ENCODE data around the gene CDC5L.

Gene CDC5L

DNA sequence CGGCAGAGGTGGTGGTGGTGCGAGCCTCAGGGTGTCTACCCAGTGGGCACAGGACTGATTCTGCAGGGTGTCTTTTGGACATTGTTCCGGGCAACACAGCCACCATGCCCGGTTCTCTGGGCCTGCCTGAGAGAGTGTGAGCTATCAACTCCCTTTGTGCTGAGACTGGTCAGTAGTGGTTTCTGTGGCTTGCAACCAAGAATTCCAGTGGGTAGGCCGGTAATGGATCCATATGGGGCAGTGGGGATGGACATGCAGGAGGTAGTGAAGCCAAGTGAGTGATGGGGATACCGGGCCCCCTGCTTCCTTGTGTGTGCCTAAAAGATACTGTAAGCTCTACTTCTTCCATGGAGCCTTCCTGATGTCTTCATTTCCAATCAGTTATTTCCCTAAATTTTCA lies 71.0 kb downstream of the CDC5L start:
- TF ChIP-seq CTCF (IDR thresholded peaks at IDR 0.05) = no peak

GRCh38 chr6:44462335-44462734 lies 74.8 kb downstream of the CDC5L start:
- TF ChIP-seq CTCF (IDR thresholded peaks at IDR 0.05) = no peak

GRCh38 chr6:44462797-44463727 lies 75.6 kb downstream of the CDC5L start:
- TF ChIP-seq CTCF (IDR thresholded peaks at IDR 0.05) = no peak

- TF ChIP-seq CTCF (IDR thresholded peaks at IDR 0.05) = no peak
Measured at GRCh38 chr6:44463728-44464450, 76.4 kb downstream of the CDC5L start.

GRCh38 chr6:44464527-44465310 lies 77.2 kb downstream of the CDC5L start:
- TF ChIP-seq CTCF (IDR thresholded peaks at IDR 0.05) = no peak

GRCh38 chr6:44466955-44467354 lies 79.4 kb downstream of the CDC5L start:
- TF ChIP-seq CTCF (IDR thresholded peaks at IDR 0.05) = no peak

DNA sequence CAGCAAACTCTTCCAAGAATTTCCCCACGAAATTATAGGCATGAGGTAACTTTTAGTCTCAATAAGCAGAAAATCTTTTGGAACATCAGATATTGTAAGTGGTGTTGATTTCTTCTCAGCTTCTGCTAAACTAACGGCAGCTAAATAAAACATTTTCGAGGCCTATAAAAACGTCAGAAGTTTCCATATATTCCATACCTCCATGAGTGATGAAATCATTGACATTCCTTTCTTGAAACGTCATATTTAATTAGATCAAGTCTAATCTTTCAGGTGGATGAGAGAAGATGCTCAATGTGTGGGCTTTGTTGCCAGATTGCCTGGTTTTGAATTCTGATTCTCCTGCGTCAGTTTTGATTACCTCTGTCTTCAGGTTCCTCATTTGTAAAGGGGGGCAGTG lies 81.3 kb downstream of the CDC5L start:
- no peak for TF ChIP-seq CTCF (IDR thresholded peaks at IDR 0.05)
